ENCODE results near the gene SGK1. TPM values are rescaled to one million over a fixed set of nuclear protein-coding genes. Genes with fewer than 3 reads are reported as not detected.

Gene SGK1
- total RNA-seq, 1 experiment from 2014 or later: 23.2 TPM

DNA sequence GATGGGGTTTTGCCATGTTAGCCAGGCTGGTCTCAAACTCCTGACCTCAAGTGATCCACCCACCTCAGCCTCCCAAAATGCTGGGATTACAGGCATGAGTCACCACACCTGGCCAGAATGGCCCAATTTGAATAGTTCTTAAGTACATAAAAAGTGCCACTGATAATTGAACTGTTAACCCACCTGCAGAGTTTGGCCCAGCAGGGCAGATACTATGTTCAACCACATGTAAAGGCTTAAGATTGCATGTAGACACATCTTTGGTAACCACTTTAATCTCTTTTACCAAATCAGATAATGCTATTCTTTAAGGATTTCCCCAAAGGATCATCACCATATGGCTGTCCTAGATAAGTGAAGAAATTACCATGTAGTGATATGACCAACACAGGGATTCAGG lies 21.3 kb upstream of the SGK1 start:
- no peak for ATAC-seq
- Mint-ChIP-seq H3K9me3 (no peaks in the 10 kb centered on the region), H3K27me3 (ENCODE audit: low read depth) (no peaks in the 10 kb centered on the region), H3K4me1 (no peaks in the 10 kb centered on the region), H3K36me3 (no peaks in the 10 kb centered on the region), H3K27ac (no peak overlapping the region), H3K4me3 (no peak overlapping the region)
- POLR2A ChIA-PET: no interaction called here
- DNase-seq (ENCODE audit: low spot score): no peak
- CTCF ChIA-PET: no interaction called here
- TF ChIP-seq PRDM15 (CRISPR knock-in tag; IDR thresholded peaks at IDR 0.05) (no peak), GTF2I (CRISPR knock-in tag; conservative IDR thresholded peaks at IDR 0.05) (no peak), CREM (CRISPR knock-in tag; IDR thresholded peaks at IDR 0.05) (no peak), TP53 (CRISPR knock-in tag; IDR thresholded peaks at IDR 0.05) (no peak), ZNF512 (CRISPR knock-in tag; IDR thresholded peaks at IDR 0.05; ENCODE audit: borderline replicate concordance) (no peak), ATF6 (CRISPR knock-in tag; IDR thresholded peaks at IDR 0.05) (no peak), TEAD1 (CRISPR knock-in tag; IDR thresholded peaks at IDR 0.05) (no peak), ZNF396 (CRISPR knock-in tag; IDR thresholded peaks at IDR 0.05; ENCODE audit: borderline replicate concordance) (no peak)
- TF ChIP-seq, protein P1, sequence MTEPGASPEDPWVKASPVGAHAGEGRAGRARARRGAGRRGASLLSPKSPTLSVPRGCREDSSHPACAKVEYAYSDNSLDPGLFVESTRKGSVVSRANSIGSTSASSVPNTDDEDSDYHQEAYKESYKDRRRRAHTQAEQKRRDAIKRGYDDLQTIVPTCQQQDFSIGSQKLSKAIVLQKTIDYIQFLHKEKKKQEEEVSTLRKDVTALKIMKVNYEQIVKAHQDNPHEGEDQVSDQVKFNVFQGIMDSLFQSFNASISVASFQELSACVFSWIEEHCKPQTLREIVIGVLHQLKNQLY (CRISPR knock-in tag; IDR thresholded peaks at IDR 0.05): no peak
- TF ChIP-seq, protein P2, sequence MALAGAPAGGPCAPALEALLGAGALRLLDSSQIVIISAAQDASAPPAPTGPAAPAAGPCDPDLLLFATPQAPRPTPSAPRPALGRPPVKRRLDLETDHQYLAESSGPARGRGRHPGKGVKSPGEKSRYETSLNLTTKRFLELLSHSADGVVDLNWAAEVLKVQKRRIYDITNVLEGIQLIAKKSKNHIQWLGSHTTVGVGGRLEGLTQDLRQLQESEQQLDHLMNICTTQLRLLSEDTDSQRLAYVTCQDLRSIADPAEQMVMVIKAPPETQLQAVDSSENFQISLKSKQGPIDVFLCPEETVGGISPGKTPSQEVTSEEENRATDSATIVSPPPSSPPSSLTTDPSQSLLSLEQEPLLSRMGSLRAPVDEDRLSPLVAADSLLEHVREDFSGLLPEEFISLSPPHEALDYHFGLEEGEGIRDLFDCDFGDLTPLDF (CRISPR knock-in tag; IDR thresholded peaks at IDR 0.05): no peak
- TF ChIP-seq, protein P3, sequence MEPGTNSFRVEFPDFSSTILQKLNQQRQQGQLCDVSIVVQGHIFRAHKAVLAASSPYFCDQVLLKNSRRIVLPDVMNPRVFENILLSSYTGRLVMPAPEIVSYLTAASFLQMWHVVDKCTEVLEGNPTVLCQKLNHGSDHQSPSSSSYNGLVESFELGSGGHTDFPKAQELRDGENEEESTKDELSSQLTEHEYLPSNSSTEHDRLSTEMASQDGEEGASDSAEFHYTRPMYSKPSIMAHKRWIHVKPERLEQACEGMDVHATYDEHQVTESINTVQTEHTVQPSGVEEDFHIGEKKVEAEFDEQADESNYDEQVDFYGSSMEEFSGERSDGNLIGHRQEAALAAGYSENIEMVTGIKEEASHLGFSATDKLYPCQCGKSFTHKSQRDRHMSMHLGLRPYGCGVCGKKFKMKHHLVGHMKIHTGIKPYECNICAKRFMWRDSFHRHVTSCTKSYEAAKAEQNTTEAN (CRISPR knock-in tag; IDR thresholded peaks at IDR 0.05): no peak
- TF ChIP-seq, protein P4, sequence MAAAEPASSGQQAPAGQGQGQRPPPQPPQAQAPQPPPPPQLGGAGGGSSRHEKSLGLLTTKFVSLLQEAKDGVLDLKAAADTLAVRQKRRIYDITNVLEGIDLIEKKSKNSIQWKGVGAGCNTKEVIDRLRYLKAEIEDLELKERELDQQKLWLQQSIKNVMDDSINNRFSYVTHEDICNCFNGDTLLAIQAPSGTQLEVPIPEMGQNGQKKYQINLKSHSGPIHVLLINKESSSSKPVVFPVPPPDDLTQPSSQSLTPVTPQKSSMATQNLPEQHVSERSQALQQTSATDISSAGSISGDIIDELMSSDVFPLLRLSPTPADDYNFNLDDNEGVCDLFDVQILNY (CRISPR knock-in tag; IDR thresholded peaks at IDR 0.05): no peak
- TF ChIP-seq, protein P5, sequence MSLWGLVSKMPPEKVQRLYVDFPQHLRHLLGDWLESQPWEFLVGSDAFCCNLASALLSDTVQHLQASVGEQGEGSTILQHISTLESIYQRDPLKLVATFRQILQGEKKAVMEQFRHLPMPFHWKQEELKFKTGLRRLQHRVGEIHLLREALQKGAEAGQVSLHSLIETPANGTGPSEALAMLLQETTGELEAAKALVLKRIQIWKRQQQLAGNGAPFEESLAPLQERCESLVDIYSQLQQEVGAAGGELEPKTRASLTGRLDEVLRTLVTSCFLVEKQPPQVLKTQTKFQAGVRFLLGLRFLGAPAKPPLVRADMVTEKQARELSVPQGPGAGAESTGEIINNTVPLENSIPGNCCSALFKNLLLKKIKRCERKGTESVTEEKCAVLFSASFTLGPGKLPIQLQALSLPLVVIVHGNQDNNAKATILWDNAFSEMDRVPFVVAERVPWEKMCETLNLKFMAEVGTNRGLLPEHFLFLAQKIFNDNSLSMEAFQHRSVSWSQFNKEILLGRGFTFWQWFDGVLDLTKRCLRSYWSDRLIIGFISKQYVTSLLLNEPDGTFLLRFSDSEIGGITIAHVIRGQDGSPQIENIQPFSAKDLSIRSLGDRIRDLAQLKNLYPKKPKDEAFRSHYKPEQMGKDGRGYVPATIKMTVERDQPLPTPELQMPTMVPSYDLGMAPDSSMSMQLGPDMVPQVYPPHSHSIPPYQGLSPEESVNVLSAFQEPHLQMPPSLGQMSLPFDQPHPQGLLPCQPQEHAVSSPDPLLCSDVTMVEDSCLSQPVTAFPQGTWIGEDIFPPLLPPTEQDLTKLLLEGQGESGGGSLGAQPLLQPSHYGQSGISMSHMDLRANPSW (CRISPR knock-in tag; conservative IDR thresholded peaks at IDR 0.05; ENCODE audit: low read depth): no peak
- TF ChIP-seq, protein P6, sequence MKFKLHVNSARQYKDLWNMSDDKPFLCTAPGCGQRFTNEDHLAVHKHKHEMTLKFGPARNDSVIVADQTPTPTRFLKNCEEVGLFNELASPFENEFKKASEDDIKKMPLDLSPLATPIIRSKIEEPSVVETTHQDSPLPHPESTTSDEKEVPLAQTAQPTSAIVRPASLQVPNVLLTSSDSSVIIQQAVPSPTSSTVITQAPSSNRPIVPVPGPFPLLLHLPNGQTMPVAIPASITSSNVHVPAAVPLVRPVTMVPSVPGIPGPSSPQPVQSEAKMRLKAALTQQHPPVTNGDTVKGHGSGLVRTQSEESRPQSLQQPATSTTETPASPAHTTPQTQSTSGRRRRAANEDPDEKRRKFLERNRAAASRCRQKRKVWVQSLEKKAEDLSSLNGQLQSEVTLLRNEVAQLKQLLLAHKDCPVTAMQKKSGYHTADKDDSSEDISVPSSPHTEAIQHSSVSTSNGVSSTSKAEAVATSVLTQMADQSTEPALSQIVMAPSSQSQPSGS (CRISPR knock-in tag; IDR thresholded peaks at IDR 0.05; ENCODE audit: borderline replicate concordance, low read depth): no peak
- TF ChIP-seq, protein P7, sequence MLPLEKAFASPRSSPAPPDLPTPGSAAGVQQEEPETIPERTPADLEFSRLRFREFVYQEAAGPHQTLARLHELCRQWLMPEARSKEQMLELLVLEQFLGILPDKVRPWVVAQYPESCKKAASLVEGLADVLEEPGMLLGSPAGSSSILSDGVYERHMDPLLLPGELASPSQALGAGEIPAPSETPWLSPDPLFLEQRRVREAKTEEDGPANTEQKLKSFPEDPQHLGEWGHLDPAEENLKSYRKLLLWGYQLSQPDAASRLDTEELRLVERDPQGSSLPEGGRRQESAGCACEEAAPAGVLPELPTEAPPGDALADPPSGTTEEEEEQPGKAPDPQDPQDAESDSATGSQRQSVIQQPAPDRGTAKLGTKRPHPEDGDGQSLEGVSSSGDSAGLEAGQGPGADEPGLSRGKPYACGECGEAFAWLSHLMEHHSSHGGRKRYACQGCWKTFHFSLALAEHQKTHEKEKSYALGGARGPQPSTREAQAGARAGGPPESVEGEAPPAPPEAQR (CRISPR knock-in tag; IDR thresholded peaks at IDR 0.05): no peak
